DND-41 (cell line): Measurements from ENCODE around the gene NUP153.

Experiments
- EZH2 ChIP-seq: IDR thresholded peaks from 3 replicates; pipeline ENCODE4 v1.6.1; 2012; ENCODE audit warnings: borderline replicate concordance, low read depth, mild to moderate bottlenecking, moderate library complexity, low read length, inconsistent platforms; ENCODE audit not compliant: severe bottlenecking
- TF ChIP-seq, protein P1 (sequence below): IDR thresholded peaks from 2 replicates; pipeline ENCODE4 v1.5.1; 2012; ENCODE audit warnings: borderline replicate concordance, low read length, moderate library complexity, mild to moderate bottlenecking; ENCODE audit not compliant: poor library complexity, severe bottlenecking; ENCODE audit errors: extremely low read depth

DNA sequence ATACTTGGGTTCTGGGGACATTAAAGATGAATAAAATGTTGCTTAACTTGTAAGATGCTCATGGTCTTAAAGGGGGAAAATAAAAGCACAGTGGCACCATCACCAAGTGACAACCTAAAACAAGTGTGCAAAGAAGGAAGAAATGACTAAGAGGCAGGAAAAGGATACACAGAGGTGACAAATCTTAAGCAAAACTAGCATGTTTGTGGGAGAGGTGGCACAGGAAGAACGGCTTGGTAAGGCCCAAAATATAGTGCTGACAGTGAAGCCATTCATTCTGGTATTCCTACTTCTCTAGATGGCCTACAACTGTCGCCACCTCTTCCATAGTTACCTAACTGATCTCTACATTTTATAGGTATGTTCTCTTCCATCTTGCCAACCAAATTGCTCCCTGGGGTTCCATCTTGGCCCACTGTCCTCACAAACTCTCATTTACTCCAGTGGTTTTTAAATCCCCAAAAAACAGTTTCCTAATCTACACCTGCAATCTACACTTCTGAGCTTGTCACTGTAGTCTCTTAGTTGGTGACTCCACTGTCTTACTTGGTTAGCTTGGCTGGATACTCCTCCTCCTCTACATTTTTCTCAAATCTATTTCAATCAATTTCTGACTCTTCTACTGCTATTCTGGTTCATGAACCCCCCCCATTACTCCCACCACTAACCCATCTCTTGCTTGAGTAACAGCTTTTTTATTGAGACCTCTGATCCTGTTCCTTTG is 73.1 kb downstream of the NUP153 start:
- TF ChIP-seq, protein P1, sequence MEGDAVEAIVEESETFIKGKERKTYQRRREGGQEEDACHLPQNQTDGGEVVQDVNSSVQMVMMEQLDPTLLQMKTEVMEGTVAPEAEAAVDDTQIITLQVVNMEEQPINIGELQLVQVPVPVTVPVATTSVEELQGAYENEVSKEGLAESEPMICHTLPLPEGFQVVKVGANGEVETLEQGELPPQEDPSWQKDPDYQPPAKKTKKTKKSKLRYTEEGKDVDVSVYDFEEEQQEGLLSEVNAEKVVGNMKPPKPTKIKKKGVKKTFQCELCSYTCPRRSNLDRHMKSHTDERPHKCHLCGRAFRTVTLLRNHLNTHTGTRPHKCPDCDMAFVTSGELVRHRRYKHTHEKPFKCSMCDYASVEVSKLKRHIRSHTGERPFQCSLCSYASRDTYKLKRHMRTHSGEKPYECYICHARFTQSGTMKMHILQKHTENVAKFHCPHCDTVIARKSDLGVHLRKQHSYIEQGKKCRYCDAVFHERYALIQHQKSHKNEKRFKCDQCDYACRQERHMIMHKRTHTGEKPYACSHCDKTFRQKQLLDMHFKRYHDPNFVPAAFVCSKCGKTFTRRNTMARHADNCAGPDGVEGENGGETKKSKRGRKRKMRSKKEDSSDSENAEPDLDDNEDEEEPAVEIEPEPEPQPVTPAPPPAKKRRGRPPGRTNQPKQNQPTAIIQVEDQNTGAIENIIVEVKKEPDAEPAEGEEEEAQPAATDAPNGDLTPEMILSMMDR = no peak
- no peak for TF ChIP-seq EZH2
